SK-N-SH treated with all-trans-retinoic acid at 6 μM for 48 hours (cell line): ENCODE measurements around the gene HDC.

Source experiments
- ATAC-seq: fragments of 200-7000 bp; cut with Tn5 transposase; 3 replicates; pipeline ENCODE4 v1.9.1; 2020; ENCODE audit warnings: mild to moderate bottlenecking, moderate library complexity
- ARNTL ChIP-seq: fragments of 450-650 bp; formaldehyde crosslinking; IDR thresholded peaks from 2 replicates; pipeline ENCODE4 v1.5.0; 2020; ENCODE audit warnings: low read depth, mild to moderate bottlenecking, moderate library complexity, borderline replicate concordance
- BACH2 ChIP-seq: fragments of 250-450 bp; sonication (Bioruptor Pico); IDR thresholded peaks from 2 replicates; pipeline ENCODE4 v1.9.0; 2021; ENCODE audit warnings: mild to moderate bottlenecking, borderline replicate concordance
- CSDC2 ChIP-seq: fragments of 250-450 bp; sonication (Bioruptor Pico); IDR thresholded peaks from 2 replicates; pipeline ENCODE4 v1.5.0; 2020; ENCODE audit warnings: mild to moderate bottlenecking, moderate library complexity
- ESRRG ChIP-seq: fragments of 250-450 bp; sonication (Bioruptor Pico); IDR thresholded peaks from 2 replicates; pipeline ENCODE4 v1.6.1; 2021; ENCODE audit warnings: mild to moderate bottlenecking
- GLIS3 ChIP-seq: fragments of 250-450 bp; sonication (Bioruptor Pico); IDR thresholded peaks from 2 replicates; pipeline ENCODE4 v1.5.0; 2020; ENCODE audit warnings: mild to moderate bottlenecking, moderate library complexity
- ISL1 ChIP-seq: fragments of 250-450 bp; sonication (Bioruptor Pico); IDR thresholded peaks from 2 replicates; pipeline ENCODE4 v2.1.2; 2022; ENCODE audit warnings: mild to moderate bottlenecking, moderate library complexity
- PPARA ChIP-seq: fragments of 250-450 bp; sonication (Bioruptor Pico); IDR thresholded peaks from 2 replicates; pipeline ENCODE4 v1.5.0; 2020; ENCODE audit warnings: mild to moderate bottlenecking, borderline replicate concordance
- SNAI2 ChIP-seq: fragments of 250-450 bp; sonication (Bioruptor Pico); IDR thresholded peaks from 2 replicates; pipeline ENCODE4 v1.5.0; 2020; ENCODE audit warnings: mild to moderate bottlenecking, moderate library complexity
- TCF4 ChIP-seq: fragments of 250-450 bp; sonication (Bioruptor Pico); IDR thresholded peaks from 2 replicates; pipeline ENCODE4 v1.8.0; 2021; ENCODE audit warnings: mild to moderate bottlenecking, moderate library complexity, borderline replicate concordance
- TOX ChIP-seq: fragments of 250-450 bp; sonication (Bioruptor Pico); IDR thresholded peaks from 2 replicates; pipeline ENCODE4 v1.8.0; 2021; ENCODE audit warnings: mild to moderate bottlenecking, moderate library complexity, borderline replicate concordance
- ZC3H10 ChIP-seq: fragments of 250-450 bp; sonication (Bioruptor Pico); IDR thresholded peaks from 2 replicates; pipeline ENCODE4 v1.5.1; 2021; ENCODE audit warnings: mild to moderate bottlenecking, moderate library complexity
- ZFP3 ChIP-seq: fragments of 250-450 bp; sonication (Bioruptor Pico); IDR thresholded peaks from 2 replicates; pipeline ENCODE4 v1.5.0; 2020; ENCODE audit warnings: mild to moderate bottlenecking, moderate library complexity
- ZFP30 ChIP-seq: fragments of 450-650 bp; formaldehyde crosslinking; IDR thresholded peaks from 2 replicates; pipeline ENCODE4 v1.5.0; 2022; ENCODE audit warnings: mild to moderate bottlenecking, moderate library complexity
- ZNF565 ChIP-seq: fragments of 450-650 bp; formaldehyde crosslinking; conservative IDR thresholded peaks from 2 replicates; pipeline ENCODE4 v1.5.0; 2020; ENCODE audit warnings: low read depth, mild to moderate bottlenecking, moderate library complexity
- ZNF70 ChIP-seq: fragments of 450-650 bp; formaldehyde crosslinking; IDR thresholded peaks from 2 replicates; pipeline ENCODE4 v1.5.0; 2020; ENCODE audit warnings: mild to moderate bottlenecking, moderate library complexity
- TF ChIP-seq, protein P1 (sequence below): fragments of 250-450 bp; sonication (Bioruptor Pico); IDR thresholded peaks from 2 replicates; pipeline ENCODE4 v1.8.0; 2021; ENCODE audit warnings: low read depth, mild to moderate bottlenecking, moderate library complexity, borderline replicate concordance
- TF ChIP-seq, protein P2 (sequence below): fragments of 250-450 bp; sonication (Bioruptor Pico); IDR thresholded peaks from 2 replicates; pipeline ENCODE4 v1.8.0; 2020; ENCODE audit warnings: mild to moderate bottlenecking, moderate library complexity, borderline replicate concordance
- TF ChIP-seq, protein P3 (sequence below): fragments of 250-450 bp; sonication (Bioruptor Pico); IDR thresholded peaks from 2 replicates; pipeline ENCODE4 v1.5.1; 2021; ENCODE audit warnings: mild to moderate bottlenecking, moderate library complexity
- TF ChIP-seq, protein P4 (sequence below): fragments of 250-450 bp; sonication (Bioruptor Pico); IDR thresholded peaks from 2 replicates; pipeline ENCODE4 v1.5.0; 2020; ENCODE audit warnings: mild to moderate bottlenecking, moderate library complexity
- TF ChIP-seq, protein P5 (sequence below): fragments of 250-450 bp; sonication (Bioruptor Pico); IDR thresholded peaks from 2 replicates; pipeline ENCODE4 v1.5.1; 2020; ENCODE audit warnings: low read depth, mild to moderate bottlenecking, moderate library complexity

HDC gene

DNA sequence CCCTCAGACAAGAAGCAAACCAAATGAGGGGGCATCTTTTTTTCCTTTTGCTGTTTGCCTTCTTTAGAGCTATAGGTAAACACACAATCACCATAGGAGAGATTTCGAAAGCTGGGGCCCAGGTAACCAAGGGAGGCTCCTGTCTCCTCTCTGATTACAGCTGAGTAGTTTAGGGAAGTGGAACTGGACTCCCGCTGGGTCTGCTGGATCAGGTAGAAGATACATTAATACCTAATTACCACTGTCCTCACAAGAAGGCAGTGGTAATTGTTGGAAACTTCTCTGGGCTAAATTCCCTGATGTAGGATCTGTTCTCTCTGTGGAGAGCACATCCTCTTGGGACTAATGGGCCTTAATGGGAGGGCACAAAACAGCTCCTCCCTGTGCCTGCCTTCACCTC lies 32.7 kb downstream of the HDC start:
- no peak for ATAC-seq
- TF ChIP-seq BACH2 (CRISPR knock-in tag) = no peak
- no peak for TF ChIP-seq ZNF70
- TF ChIP-seq ISL1 (CRISPR knock-in tag) = no peak
- no peak for TF ChIP-seq ZFP3
- TF ChIP-seq ESRRG (CRISPR knock-in tag) = no peak
- TF ChIP-seq, protein P1, sequence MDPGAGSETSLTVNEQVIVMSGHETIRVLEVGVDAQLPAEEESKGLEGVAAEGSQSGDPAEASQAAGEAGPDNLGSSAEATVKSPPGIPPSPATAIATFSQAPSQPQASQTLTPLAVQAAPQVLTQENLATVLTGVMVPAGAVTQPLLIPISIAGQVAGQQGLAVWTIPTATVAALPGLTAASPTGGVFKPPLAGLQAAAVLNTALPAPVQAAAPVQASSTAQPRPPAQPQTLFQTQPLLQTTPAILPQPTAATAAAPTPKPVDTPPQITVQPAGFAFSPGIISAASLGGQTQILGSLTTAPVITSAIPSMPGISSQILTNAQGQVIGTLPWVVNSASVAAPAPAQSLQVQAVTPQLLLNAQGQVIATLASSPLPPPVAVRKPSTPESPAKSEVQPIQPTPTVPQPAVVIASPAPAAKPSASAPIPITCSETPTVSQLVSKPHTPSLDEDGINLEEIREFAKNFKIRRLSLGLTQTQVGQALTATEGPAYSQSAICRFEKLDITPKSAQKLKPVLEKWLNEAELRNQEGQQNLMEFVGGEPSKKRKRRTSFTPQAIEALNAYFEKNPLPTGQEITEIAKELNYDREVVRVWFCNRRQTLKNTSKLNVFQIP (CRISPR knock-in tag) = no peak
- no peak for TF ChIP-seq TCF4 (CRISPR knock-in tag)
- no peak for TF ChIP-seq ARNTL (CRISPR knock-in tag)
- TF ChIP-seq, protein P2, sequence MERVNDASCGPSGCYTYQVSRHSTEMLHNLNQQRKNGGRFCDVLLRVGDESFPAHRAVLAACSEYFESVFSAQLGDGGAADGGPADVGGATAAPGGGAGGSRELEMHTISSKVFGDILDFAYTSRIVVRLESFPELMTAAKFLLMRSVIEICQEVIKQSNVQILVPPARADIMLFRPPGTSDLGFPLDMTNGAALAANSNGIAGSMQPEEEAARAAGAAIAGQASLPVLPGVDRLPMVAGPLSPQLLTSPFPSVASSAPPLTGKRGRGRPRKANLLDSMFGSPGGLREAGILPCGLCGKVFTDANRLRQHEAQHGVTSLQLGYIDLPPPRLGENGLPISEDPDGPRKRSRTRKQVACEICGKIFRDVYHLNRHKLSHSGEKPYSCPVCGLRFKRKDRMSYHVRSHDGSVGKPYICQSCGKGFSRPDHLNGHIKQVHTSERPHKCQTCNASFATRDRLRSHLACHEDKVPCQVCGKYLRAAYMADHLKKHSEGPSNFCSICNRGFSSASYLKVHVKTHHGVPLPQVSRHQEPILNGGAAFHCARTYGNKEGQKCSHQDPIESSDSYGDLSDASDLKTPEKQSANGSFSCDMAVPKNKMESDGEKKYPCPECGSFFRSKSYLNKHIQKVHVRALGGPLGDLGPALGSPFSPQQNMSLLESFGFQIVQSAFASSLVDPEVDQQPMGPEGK (CRISPR knock-in tag) = no peak
- TF ChIP-seq TOX (CRISPR knock-in tag) = no peak
- no peak for TF ChIP-seq ZNF565 (CRISPR knock-in tag)
- TF ChIP-seq PPARA = no peak
- TF ChIP-seq, protein P3, sequence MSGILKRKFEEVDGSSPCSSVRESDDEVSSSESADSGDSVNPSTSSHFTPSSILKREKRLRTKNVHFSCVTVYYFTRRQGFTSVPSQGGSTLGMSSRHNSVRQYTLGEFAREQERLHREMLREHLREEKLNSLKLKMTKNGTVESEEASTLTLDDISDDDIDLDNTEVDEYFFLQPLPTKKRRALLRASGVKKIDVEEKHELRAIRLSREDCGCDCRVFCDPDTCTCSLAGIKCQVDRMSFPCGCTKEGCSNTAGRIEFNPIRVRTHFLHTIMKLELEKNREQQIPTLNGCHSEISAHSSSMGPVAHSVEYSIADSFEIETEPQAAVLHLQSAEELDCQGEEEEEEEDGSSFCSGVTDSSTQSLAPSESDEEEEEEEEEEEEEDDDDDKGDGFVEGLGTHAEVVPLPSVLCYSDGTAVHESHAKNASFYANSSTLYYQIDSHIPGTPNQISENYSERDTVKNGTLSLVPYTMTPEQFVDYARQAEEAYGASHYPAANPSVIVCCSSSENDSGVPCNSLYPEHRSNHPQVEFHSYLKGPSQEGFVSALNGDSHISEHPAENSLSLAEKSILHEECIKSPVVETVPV = no peak

DNA sequence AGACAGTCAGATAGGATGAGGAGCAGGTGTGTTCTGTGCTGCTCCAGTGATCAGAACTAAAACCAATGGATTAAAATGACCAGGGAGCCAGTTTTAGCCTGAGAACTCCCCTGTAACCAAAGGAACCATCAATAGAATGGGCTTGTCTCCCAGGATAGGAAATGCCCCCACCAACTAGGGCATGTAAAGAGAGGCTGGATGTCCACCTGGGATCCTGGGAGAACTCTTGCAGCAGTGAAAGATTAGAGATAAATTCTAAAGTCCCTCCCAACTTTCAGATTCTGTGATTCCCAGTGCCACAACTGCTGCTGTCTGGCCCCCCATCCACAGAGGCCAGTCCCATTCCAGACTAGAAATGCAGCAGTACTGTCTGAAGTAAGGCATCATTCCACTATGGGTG lies 33.8 kb downstream of the HDC start:
- no peak for TF ChIP-seq ZC3H10
- TF ChIP-seq BACH2 (CRISPR knock-in tag) = no peak
- no peak for ATAC-seq

DNA sequence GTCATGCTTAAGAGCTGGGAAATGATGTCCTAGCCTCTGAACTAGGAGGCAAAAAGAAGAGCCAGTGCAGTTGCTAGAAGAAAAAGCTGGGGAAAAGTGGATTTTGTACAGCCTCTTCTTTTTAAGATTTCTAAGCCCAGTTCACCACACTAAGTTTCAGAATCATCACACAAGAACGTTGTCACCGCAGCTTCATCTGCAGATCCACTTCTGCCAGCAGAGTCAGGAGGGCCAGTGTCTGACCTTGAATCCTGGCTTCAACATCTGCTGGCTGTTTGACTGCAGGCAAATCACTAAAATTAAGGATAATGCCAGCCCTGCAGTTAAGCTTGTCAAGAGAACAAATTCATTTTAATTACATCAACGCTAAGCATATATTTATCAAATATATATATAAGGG lies 36.2 kb downstream of the HDC start:
- no peak for ATAC-seq
- TF ChIP-seq ZFP30 (CRISPR knock-in tag) (no peak), TOX (CRISPR knock-in tag) (no peak), ZFP3 (no peak), ESRRG (CRISPR knock-in tag) (no peak), GLIS3 (no peak), ZNF565 (CRISPR knock-in tag) (no peak), TCF4 (CRISPR knock-in tag) (no peak), ZC3H10 (no peak), CSDC2 (CRISPR knock-in tag) (no peak), BACH2 (CRISPR knock-in tag) (no peak), SNAI2 (CRISPR knock-in tag) (no peak), ARNTL (CRISPR knock-in tag) (no peak)
- TF ChIP-seq, protein P2 (CRISPR knock-in tag) = no peak
- TF ChIP-seq, protein P1 (CRISPR knock-in tag) = no peak
- TF ChIP-seq, protein P3 = no peak
- TF ChIP-seq, protein P4, sequence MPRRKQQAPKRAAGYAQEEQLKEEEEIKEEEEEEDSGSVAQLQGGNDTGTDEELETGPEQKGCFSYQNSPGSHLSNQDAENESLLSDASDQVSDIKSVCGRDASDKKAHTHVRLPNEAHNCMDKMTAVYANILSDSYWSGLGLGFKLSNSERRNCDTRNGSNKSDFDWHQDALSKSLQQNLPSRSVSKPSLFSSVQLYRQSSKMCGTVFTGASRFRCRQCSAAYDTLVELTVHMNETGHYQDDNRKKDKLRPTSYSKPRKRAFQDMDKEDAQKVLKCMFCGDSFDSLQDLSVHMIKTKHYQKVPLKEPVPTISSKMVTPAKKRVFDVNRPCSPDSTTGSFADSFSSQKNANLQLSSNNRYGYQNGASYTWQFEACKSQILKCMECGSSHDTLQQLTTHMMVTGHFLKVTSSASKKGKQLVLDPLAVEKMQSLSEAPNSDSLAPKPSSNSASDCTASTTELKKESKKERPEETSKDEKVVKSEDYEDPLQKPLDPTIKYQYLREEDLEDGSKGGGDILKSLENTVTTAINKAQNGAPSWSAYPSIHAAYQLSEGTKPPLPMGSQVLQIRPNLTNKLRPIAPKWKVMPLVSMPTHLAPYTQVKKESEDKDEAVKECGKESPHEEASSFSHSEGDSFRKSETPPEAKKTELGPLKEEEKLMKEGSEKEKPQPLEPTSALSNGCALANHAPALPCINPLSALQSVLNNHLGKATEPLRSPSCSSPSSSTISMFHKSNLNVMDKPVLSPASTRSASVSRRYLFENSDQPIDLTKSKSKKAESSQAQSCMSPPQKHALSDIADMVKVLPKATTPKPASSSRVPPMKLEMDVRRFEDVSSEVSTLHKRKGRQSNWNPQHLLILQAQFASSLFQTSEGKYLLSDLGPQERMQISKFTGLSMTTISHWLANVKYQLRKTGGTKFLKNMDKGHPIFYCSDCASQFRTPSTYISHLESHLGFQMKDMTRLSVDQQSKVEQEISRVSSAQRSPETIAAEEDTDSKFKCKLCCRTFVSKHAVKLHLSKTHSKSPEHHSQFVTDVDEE (CRISPR knock-in tag) = no peak
- TF ChIP-seq, protein P5, sequence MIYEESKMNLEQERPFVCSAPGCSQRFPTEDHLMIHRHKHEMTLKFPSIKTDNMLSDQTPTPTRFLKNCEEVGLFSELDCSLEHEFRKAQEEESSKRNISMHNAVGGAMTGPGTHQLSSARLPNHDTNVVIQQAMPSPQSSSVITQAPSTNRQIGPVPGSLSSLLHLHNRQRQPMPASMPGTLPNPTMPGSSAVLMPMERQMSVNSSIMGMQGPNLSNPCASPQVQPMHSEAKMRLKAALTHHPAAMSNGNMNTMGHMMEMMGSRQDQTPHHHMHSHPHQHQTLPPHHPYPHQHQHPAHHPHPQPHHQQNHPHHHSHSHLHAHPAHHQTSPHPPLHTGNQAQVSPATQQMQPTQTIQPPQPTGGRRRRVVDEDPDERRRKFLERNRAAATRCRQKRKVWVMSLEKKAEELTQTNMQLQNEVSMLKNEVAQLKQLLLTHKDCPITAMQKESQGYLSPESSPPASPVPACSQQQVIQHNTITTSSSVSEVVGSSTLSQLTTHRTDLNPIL (CRISPR knock-in tag) = no peak
